Trophoblast cell (in vitro differentiated cells and primary cell): ENCODE data around the gene TREML4.
A peak's percentile ranks its signal among the peaks of the same experiment; 100 is the strongest.

ENCODE experiments used
- DNase-seq, 2 donors: peaks; one replicate each; pipeline ENCODE4 v3.0.0-alpha.2; 2016
- H2AFZ ChIP-seq: 2 replicates; pipeline ENCODE4 v1.6.1; 2013; ENCODE audit warnings: low read length, moderate library complexity, mild to moderate bottlenecking; ENCODE audit not compliant: insufficient read depth, poor library complexity
- H2AK5ac ChIP-seq: 2 replicates; pipeline ENCODE4 v1.6.1; 2013; ENCODE audit warnings: mild to moderate bottlenecking, low read length
- H2BK120ac ChIP-seq: 2 replicates; pipeline ENCODE4 v1.6.1; 2013; ENCODE audit warnings: low read length, mild to moderate bottlenecking, moderate library complexity; ENCODE audit not compliant: insufficient read depth, poor library complexity
- H2BK12ac ChIP-seq: 2 replicates; pipeline ENCODE4 v1.6.1; 2013; ENCODE audit warnings: mild to moderate bottlenecking, low read length, moderate library complexity
- H2BK5ac ChIP-seq: 2 replicates; pipeline ENCODE4 v1.6.1; 2013; ENCODE audit warnings: low read length, low read depth, moderate library complexity, mild to moderate bottlenecking; ENCODE audit not compliant: poor library complexity
- H3K14ac ChIP-seq: 2 replicates; pipeline ENCODE4 v1.6.1; 2013; ENCODE audit warnings: mild to moderate bottlenecking, low read length
- H3K18ac ChIP-seq: 2 replicates; pipeline ENCODE4 v1.6.1; 2013; ENCODE audit warnings: mild to moderate bottlenecking, low read length
- H3K23ac ChIP-seq: 2 replicates; pipeline ENCODE4 v1.6.1; 2013; ENCODE audit warnings: low read length
- H3K27ac ChIP-seq: 2 replicates; pipeline ENCODE4 v1.5.1; 2013; ENCODE audit warnings: low read depth, mild to moderate bottlenecking, inconsistent platforms, low read length, moderate library complexity
- H3K27me3 ChIP-seq: 2 replicates; pipeline ENCODE4 v1.6.1; 2013; ENCODE audit warnings: inconsistent platforms, mild to moderate bottlenecking, low read length, moderate library complexity; ENCODE audit not compliant: insufficient read depth
- H3K36me3 ChIP-seq, 2 experiments: 1 replicate in 1 of 2; 2 replicates in 1 of 2; pipeline ENCODE4 v1.6.1; 2013; ENCODE audit warnings: low read length in 2 of 2, mild to moderate bottlenecking in 2 of 2, moderate library complexity in 1 of 2; ENCODE audit not compliant: insufficient read depth in 2 of 2, control insufficient read depth in 1 of 2
- H3K4ac ChIP-seq: 2 replicates; pipeline ENCODE4 v1.6.1; 2013; ENCODE audit warnings: low read depth, mild to moderate bottlenecking, low read length, moderate library complexity
- H3K4me1 ChIP-seq, 2 experiments: 1 replicate in 1 of 2; 2 replicates in 1 of 2; pipeline ENCODE4 v1.6.1; 2013; ENCODE audit warnings: low read length in 2 of 2, mild to moderate bottlenecking in 2 of 2, moderate library complexity in 1 of 2; ENCODE audit not compliant: insufficient read depth in 2 of 2, control insufficient read depth in 1 of 2
- H3K4me2 ChIP-seq: 2 replicates; pipeline ENCODE4 v1.6.1; 2013; ENCODE audit warnings: inconsistent platforms, mild to moderate bottlenecking, low read length, moderate library complexity
- H3K4me3 ChIP-seq: 2 replicates; pipeline ENCODE4 v1.5.1; 2013; ENCODE audit warnings: mild to moderate bottlenecking, low read depth, low read length, inconsistent platforms
- H3K79me1 ChIP-seq: one replicate; pipeline ENCODE4 v1.6.1; 2013; ENCODE audit warnings: low read length
- H3K79me2 ChIP-seq: 2 replicates; pipeline ENCODE4 v1.6.1; 2013; ENCODE audit warnings: low read length, mild to moderate bottlenecking; ENCODE audit not compliant: control insufficient read depth, insufficient read depth, poor library complexity
- H3K9ac ChIP-seq: 2 replicates; pipeline ENCODE4 v1.6.1; 2013; ENCODE audit warnings: mild to moderate bottlenecking, low read length
- H3K9me3 ChIP-seq: 2 replicates; pipeline ENCODE4 v1.6.1; 2013; ENCODE audit warnings: low read depth, mild to moderate bottlenecking, control low read depth, inconsistent platforms, low read length; ENCODE audit not compliant: insufficient read depth
- H4K12ac ChIP-seq: 2 replicates; pipeline ENCODE4 v1.6.1; 2013; ENCODE audit warnings: low read depth, mild to moderate bottlenecking, low read length, moderate library complexity
- H4K8ac ChIP-seq: 2 replicates; pipeline ENCODE4 v1.6.1; 2013; ENCODE audit warnings: low read depth, mild to moderate bottlenecking, low read length, moderate library complexity
- H4K91ac ChIP-seq: one replicate; pipeline ENCODE4 v1.6.1; 2013; ENCODE audit warnings: low read depth, mild to moderate bottlenecking, low read length, moderate library complexity
- WGBS: extraction: QIAGEN DNeasy Blood & Tissue Kit; methylation state at CpG from one replicate; pipeline ENCODE4 v1.1.7; 2013; ENCODE audit warnings: missing lambda C conversion rate; ENCODE audit not compliant: insufficient read length, insufficient coverage; ENCODE audit errors: extremely low coverage; 5-methylcytosine and 5-hydroxymethylcytosine counted together

Gene TREML4

GRCh38 chr6:41278699-41279405, 50.7 kb downstream of the TREML4 start:
- Histone ChIP-seq H3K9me3 (no peaks in the 10 kb centered on the region), H2BK120ac (no peak overlapping the region), H3K27ac (no peak overlapping the region), H3K27me3 (no peaks in the 10 kb centered on the region), H4K12ac (no peak overlapping the region), H4K91ac (no peak overlapping the region), H3K23ac (no peak overlapping the region), H3K14ac (no peak overlapping the region), H2BK12ac (no peak overlapping the region), H2BK5ac (no peak overlapping the region), H3K18ac (no peak overlapping the region), H2AK5ac (no peak overlapping the region), H4K8ac (no peak overlapping the region), H2AFZ (no peak overlapping the region), H3K36me3 (no peaks in the 10 kb centered on the region), H3K4ac (no peak overlapping the region), H3K9ac (no peak overlapping the region), H3K79me2 (no peaks in the 10 kb centered on the region), H3K4me2 (no peak overlapping the region), H3K4me1 (no peaks in the 10 kb centered on the region), H3K79me1 (no peaks in the 10 kb centered on the region), H3K4me3 (no peak overlapping the region)
- WGBS = no CpG with 5 or more reads among the region's 10 CpGs
- DNase-seq = peak; percentile 41 to 66

DNA sequence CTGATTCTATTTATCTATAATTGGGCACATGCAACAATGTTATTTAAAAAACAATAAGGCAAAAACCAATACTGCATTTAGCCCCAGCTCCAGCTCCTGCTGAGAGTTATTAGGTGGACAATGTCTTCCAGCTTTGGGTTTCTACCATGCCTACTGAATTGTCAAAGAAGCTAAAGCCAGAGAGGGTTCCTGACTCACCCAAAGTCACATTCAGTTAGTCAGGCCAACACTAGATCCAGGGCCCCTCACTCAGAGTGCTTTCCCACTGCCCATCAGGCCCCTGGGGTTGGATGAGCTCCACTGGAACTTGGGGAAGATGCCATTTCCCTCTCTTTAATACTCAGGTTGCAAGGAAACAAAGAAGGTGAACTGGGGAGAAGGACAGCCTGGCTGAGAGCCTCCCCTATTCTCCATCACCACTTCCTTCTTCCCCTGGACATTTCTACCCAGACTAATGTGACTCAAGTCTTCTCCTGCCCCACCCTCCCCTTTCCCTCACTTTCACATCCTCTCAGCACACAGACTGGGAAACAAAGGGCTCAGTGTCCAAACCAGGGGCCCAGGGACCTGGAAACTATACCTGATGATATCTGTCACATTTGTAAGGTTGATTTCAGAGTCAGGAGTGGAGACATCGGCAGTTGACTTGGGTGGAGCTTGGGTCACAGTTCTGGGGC, 52.4 kb downstream of the TREML4 start:
- Histone ChIP-seq H3K36me3 (no peaks in the 10 kb centered on the region), H3K4me1 (peaks cover 2 to 8% of the 10 kb centered on the region in 2 experiments), H4K8ac (no peak overlapping the region), H3K9ac (no peak overlapping the region), H4K12ac (no peak overlapping the region), H3K4me3 (no peak overlapping the region), H2AK5ac (no peak overlapping the region), H2BK5ac (no peak overlapping the region), H2AFZ (no peak overlapping the region), H3K23ac (no peak overlapping the region), H3K9me3 (no peaks in the 10 kb centered on the region), H2BK120ac (no peak overlapping the region), H3K14ac (no peak overlapping the region), H3K4me2 (no peak overlapping the region), H4K91ac (no peak overlapping the region), H3K4ac (no peak overlapping the region), H3K18ac (no peak overlapping the region), H3K79me1 (no peaks in the 10 kb centered on the region), H3K27ac (no peak overlapping the region), H3K79me2 (no peaks in the 10 kb centered on the region), H2BK12ac (no peak overlapping the region), H3K27me3 (no peaks in the 10 kb centered on the region)
- WGBS = no CpG with 5 or more reads among the region's 1 CpG
- DNase-seq = no peak

- Histone ChIP-seq H4K12ac (no peak overlapping the region), H4K91ac (no peak overlapping the region), H3K27me3 (no peaks in the 10 kb centered on the region), H3K23ac (no peak overlapping the region), H2AFZ (no peak overlapping the region), H3K9me3 (no peaks in the 10 kb centered on the region), H2BK5ac (no peak overlapping the region), H3K14ac (no peak overlapping the region), H3K79me2 (no peaks in the 10 kb centered on the region), H3K4me3 (no peak overlapping the region), H2BK120ac (no peak overlapping the region), H2AK5ac (no peak overlapping the region), H3K27ac (no peak overlapping the region), H4K8ac (no peak overlapping the region), H3K36me3 (no peaks in the 10 kb centered on the region), H3K79me1 (peaks cover 5% of the 10 kb centered on the region), H3K4ac (no peak overlapping the region), H3K9ac (no peak overlapping the region), H3K4me2 (no peak overlapping the region), H3K18ac (no peak overlapping the region), H2BK12ac (no peak overlapping the region), H3K4me1 (peaks cover 2 to 15% of the 10 kb centered on the region in 2 experiments)
- WGBS = no CpG with 5 or more reads among the region's 3 CpGs
- no peak for DNase-seq
These were observed 55.5 kb downstream of the TREML4 start for GRCh38 chr6:41283600-41283999.

GRCh38 chr6:41284726-41285125, 56.6 kb downstream of the TREML4 start:
- H3K9ac ChIP-seq = no peak overlapping the region
- H3K4ac ChIP-seq = no peak overlapping the region

More at GRCh38 chr6:41284726-41285125, 56.6 kb downstream of the TREML4 start:
- Histone ChIP-seq H3K9me3 (no peaks in the 10 kb centered on the region), H4K91ac (no peak overlapping the region), H3K4me1 (peaks cover 2 to 15% of the 10 kb centered on the region in 2 experiments), H3K27me3 (no peaks in the 10 kb centered on the region), H2BK120ac (no peak overlapping the region), H3K4me3 (no peak overlapping the region), H2BK5ac (no peak overlapping the region), H2AFZ (no peak overlapping the region), H3K79me2 (no peaks in the 10 kb centered on the region), H3K79me1 (peaks cover 5% of the 10 kb centered on the region), H3K36me3 (no peaks in the 10 kb centered on the region), H3K23ac (no peak overlapping the region), H3K27ac (no peak overlapping the region), H2AK5ac (no peak overlapping the region), H3K18ac (no peak overlapping the region), H2BK12ac (no peak overlapping the region), H4K12ac (no peak overlapping the region), H3K4me2 (no peak overlapping the region), H3K14ac (no peak overlapping the region), H4K8ac (no peak overlapping the region)
- no CpG with 5 or more reads among the region's 1 CpG for WGBS
- peak in 1 of 2 donors; percentile 13 for DNase-seq
